CD4-positive, alpha-beta T cell treated with Interferon alpha-2 for 1 hour (primary cell): ENCODE results near the gene KCNJ14.

ENCODE experiments used
- DNase-seq, 2 donors: peaks; one replicate each; pipeline ENCODE4 v3.0.0-alpha.2; 2020 to 2022

Gene KCNJ14

DNA sequence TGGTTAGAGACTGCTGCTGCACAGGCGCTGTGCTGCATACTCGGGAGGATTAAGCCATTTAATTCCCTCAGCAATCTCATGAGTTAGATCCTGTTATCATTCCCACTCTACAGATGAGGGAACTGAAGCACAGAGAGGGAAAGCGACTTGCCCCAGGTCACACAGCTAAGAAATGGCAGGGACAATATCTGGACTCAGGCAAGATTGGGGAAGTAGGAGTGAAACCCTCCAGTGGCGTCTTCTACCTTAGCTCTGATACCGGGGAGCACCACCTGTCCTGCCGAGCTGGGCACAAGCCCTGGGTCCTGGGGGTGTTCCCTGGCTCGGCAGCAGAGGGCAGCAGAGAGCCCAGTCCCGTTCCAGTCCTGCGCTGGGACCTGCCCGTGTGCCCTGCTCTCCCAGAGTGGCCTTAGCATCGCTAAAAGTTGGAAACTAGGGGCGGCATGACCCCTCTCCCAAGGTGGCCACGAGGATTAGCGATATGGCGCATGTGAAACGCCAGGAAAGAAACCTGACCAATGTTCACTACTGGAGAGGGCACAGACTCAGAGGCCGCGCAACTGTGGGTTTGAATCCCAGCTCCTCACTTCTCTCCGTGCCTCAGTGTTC, 34.3 kb downstream of the KCNJ14 start:
- peak; percentile 76 to 85 for DNase-seq

DNA sequence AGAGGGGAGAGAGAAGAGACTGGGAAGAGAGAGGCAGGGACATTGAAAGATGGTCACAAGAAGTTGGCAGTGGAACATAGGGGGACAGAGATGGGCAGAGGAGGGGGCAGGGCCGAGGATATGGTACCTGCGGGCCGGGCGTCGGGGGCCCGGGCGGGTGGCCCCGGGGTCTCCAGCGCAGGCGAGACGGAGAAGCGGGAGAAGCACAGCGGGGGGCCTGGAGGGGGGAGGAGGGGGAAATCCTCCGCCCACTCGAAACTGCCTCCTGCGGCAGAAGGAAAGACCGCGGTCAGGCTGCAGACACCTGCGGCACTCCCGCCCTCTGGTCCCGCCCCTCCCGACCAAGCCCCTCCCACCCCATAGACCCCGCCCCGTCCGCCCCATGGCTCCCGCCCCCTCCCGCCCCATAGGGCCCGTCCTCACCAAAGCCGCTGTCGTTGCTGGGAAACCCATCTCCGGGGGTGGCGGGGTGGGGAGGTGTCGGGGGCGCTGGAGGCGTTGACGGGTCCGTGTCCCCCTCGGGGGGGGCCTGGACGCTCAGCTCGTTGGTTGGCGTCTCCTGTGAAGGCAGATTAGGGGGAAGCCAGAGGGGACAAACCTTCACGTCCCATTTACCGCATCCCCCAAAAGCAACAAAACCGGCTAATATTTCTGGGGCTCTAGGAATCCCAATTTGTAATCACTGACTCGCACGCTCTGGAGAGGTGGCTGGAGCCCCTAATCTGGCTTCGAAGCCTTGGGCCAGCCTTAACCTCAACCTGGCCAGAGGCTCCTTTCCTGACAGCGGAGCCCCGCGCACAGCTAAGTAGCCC, 35.8 kb downstream of the KCNJ14 start:
- peak; percentile 76 to 80 for DNase-seq

GRCh38 chr19:48491793-48492123, 36.4 kb downstream of the KCNJ14 start:
- DNase-seq = no peak

- DNase-seq = peak; percentile 86 to 89
Observed at GRCh38 chr19:48492925-48493717, 37.7 kb downstream of the KCNJ14 start.

- DNase-seq = no peak
Observed at GRCh38 chr19:48493718-48494401, 38.5 kb downstream of the KCNJ14 start.

GRCh38 chr19:48495396-48495795, 40.0 kb downstream of the KCNJ14 start:
- DNase-seq = no peak

DNA sequence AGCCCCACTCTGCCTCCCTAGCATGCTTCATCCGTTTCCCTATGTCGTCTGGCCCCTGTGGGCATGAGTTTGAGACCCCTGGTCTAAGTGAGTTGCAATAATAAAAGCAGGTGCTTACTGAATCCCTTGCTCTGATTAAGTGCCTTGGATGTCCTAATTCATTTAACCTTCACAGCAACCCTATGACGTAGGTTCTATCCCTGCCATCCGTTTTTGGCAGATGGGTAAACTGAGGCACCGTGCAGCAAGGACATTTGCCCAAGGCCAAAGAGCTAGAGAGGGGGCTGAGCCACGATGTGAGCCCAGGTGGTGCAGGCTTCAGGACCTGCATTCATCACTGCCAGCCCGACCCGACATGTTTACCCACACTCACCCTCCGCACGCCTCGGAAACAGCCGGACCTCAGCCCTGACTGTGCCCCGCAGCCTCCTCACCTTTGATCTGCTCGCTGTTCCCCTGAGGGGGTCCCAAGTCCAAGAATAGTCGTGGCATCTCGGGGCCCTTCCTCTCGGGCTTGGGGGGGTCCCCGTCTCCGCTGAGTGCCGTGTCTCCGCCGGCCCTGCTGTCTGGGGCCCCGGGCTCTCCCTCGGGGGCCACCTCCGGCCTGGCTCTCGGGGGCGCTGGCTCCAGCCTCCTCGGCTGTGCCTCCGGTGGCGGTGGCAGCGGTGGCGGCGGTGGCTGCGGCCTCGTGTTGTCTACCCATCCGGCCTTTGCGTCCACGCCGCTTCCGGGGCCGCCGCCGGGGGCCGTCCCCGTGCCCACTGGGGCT, 41.8 kb downstream of the KCNJ14 start:
- no peak for DNase-seq

DNA sequence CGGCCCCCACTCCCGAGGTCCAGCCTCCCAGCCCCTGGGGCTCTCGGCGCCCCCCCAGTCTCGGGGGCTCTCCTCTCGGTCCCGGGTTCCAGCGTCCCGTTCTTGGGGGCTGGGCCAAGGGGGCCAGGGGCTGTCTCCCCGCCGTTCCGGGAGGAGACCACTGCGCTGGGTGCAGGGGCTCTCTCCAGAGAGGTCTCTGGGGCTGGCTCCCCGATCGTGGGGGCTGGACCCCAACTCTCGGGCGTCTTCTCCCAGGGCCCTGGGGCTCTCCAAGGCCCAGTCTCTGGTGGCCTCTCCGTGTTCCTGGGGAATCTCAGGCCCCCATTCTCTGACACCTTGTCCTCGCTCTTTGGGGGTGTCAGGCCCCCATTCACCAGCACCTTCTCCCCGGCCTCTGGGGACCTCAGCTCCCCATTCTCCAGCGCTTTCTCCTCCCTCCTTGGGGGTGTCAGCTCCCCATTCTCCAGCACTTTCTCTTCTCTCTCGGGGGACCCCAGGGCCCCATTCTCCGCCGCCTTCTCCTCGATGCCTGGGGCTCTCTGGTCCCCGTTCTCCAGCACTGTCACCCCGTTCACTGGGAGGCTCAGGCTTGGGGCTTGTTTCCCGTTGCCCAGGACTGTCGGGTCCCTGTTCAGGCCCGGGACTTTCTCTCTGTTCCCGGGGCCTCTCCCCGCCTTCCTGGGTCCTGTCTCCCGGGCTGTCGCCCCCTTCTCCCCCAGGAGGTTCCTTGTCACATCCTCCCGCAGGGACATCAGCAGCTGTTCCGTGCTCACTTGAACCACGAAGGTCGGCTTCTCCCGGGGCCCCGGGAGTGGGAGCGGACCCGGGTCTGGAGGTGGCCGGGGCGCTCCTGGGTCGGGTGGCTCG, 42.6 kb downstream of the KCNJ14 start:
- DNase-seq = no peak

GRCh38 chr19:48498595-48499311, 43.4 kb downstream of the KCNJ14 start:
- DNase-seq = no peak

DNA sequence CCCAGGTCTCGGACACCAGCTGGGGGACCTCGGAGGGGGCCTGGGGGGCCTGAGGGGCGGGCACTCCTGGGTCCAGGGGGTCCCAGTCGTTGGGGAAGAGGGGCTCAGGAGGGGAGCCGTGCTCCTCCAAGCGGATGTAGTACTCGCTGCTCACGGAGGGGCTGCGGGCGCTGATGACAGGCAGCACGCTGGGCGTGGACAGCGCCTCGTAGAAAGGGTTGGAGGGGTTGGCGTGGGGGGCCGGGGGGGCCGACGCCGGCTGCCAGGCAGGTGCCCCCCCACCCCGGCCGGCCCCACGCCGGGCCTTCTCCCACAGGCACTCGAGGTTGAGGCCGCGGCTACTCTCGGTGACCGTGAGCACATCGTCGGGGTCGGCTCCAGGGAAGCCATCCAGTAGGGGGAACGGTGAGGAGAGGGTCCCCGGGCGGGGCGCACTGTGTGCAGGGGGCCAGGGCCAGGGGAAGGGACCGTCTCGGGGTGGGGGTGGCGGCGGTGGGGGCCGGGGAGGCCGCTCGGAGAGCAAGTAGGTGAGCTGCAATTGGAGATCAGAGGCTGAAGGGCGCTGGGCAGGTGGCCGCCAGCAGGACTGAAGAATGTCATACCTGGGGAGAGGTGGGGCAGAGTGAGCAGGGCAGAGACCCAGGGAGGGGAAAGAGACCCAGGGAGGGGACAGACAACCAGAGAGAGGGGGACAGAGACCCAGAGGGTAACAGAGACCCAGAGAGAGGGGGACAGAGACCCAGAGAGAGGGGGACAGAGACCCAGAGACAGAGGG, 44.1 kb downstream of the KCNJ14 start:
- DNase-seq = no peak

DNA sequence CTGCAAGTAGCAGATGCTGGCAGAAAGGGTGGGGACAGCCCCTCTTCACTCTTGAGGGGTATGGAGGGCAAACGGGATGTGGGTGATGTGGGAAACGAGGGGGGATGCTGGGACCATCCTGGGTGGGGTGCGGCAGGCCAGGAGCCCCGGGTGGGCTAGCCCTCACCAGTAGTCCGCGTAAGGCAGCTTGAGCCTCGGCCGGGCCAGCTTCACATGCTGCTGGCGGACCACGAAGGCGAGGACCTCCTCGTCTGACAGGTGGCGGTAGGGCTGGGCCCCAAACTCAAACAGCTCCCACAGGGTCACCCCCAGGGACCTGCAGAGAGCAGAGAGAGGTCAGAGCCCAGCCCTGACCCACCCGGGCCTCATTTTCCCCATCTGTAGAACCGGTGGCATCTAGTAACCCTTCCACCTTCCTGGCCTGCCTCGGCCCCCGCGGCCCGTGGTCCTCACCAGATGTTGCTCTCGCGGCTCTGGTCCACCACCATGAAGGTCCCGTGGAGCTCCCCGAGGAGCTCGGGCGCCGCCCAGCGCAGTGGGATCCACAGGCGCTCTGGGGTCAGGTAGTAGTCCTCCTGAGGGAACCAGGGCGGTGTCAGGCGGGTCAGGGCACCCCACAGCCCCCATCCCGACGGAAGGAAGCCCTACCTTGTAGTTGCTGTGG, 45.6 kb downstream of the KCNJ14 start:
- no peak for DNase-seq

DNA sequence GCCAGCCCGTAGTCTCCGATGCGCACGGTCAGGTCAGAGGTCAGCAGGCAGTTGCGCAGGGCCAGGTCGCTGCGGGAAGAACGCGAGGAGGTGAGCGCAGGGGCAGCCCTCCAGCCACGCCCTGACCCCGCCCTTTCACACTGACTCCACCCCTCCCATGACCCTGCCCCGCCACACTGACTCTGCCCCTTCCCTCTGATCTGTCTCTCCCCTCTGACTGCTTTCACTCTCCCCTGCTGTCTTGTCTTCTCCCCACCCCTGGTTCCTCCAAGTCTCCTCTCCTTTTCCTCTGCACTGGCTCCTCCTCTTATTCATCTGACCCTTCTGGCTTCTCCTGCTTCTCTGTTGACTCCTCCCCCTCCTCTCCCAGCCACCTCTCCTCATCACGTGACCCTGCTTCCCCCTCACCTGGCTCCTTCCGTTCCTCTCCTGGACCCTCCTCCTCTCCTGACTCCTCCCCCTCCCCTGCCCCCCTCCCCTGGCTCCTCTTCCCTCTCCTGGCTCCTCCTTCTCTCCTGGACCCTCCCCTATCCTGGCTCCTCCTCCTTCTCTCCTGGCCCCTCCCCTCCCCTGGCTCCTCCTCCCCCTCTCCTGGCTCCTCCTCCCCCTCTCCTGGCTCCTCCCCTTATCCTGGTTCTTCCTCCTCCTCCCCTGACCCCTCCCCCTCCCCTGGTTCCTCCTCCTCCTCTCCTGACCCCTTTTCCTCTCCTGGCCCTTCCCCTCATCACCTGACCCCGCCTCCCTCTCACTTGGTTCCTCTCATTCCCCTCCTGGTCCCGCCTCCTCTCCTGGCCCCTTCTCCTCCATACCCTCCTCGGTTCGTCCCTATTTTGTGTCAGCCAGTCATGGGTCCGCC, 46.3 kb downstream of the KCNJ14 start:
- peak; percentile 84 for DNase-seq

GRCh38 chr19:48502350-48503018, 47.1 kb downstream of the KCNJ14 start:
- no peak for DNase-seq

DNA sequence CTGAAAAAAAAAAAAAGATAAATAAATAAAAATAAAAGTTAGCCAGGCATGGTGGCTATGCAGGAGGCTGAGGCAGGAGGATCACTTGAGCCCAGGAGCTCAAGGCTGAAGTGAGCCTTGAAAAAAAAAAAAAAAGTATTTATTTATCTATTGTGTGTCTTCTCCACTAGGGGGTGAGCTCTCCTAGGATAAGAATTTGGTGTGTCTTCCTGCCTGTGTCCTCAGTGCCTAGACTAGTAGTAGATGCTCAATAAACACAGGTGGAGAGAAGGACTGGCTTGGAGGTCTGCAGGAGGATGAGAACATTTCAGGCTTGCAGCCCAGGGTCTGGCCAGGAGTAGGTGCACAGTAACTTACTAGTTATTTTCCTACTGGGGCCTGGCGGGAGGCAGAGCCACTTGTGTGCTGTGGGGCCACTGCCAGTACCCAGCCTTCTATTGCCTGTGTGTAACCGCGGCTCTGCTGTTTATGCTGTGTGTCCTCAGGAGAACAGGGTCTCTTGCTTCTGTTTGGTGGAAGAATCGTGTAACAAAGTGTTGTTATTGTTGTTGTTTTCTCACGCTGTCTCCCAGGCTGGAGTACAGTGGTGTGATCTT, 50.9 kb downstream of the KCNJ14 start:
- peak; percentile 25 to 76 for DNase-seq

GRCh38 chr19:48507911-48508439, 52.6 kb downstream of the KCNJ14 start:
- DNase-seq = no peak

DNA sequence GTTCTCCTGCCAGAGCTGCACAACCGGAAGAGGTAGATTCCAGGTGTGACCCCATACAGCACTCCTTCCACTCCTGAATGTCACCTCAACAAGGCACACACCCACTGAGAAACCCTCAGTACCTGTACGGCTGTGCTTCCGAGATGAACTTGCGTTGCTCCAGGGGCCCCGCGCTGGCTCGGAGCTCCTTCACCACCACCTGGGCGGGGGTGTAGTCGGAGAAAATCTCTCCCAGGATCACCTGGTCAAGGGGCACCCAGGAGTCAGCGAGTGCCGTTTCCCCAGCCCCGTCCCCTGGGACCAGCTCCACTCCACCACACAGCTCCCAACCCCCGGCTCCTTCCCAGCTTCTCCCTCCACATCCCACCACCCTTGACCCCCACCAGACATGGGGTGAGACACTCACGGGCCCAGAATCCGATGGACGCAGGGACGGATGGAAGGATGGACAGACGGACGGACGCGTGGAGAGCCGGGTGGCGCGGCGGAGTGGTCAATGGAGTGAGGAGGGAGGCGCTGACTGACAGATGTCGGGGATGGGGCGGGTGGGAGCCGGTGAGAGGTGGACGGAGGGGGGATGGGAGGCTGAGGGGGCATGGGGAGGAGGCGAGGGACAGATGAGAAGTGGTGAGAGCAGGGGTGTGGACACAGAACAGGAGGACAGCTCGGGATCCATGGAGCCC, 53.5 kb downstream of the KCNJ14 start:
- DNase-seq = no peak
